ENCODE results near the gene GMIP. TPM values are rescaled to one million over a fixed set of nuclear protein-coding genes. Genes with fewer than 3 reads are reported as not detected.

Gene GMIP
- total RNA-seq, 1 donor from 2014 or later = 12.0 TPM

GRCh38 chr19:19633711-19634515 lies 9.5 kb downstream of the GMIP start:
- TF ChIP-seq, protein P1, sequence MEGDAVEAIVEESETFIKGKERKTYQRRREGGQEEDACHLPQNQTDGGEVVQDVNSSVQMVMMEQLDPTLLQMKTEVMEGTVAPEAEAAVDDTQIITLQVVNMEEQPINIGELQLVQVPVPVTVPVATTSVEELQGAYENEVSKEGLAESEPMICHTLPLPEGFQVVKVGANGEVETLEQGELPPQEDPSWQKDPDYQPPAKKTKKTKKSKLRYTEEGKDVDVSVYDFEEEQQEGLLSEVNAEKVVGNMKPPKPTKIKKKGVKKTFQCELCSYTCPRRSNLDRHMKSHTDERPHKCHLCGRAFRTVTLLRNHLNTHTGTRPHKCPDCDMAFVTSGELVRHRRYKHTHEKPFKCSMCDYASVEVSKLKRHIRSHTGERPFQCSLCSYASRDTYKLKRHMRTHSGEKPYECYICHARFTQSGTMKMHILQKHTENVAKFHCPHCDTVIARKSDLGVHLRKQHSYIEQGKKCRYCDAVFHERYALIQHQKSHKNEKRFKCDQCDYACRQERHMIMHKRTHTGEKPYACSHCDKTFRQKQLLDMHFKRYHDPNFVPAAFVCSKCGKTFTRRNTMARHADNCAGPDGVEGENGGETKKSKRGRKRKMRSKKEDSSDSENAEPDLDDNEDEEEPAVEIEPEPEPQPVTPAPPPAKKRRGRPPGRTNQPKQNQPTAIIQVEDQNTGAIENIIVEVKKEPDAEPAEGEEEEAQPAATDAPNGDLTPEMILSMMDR (IDR thresholded peaks at IDR 0.05) = no peak
- DNase-seq (ENCODE audit: extremely low spot score, unreplicated experiment) = no peak
- Mint-ChIP-seq H3K27ac (ENCODE audit: unreplicated experiment) (no peak overlapping the region), H3K4me3 (ENCODE audit: unreplicated experiment) (no peak overlapping the region), H3K9me3 (ENCODE audit: unreplicated experiment) (no peaks in the 10 kb centered on the region), H3K36me3 (ENCODE audit: unreplicated experiment) (peaks cover 18% of the 10 kb centered on the region), H3K27me3 (ENCODE audit: unreplicated experiment) (no peaks in the 10 kb centered on the region), H3K4me1 (ENCODE audit: unreplicated experiment) (no peaks in the 10 kb centered on the region)

GRCh38 chr19:19632661-19633060 lies 10.8 kb downstream of the GMIP start:
- peaks cover 18% of the 10 kb centered on the region for H3K36me3 Mint-ChIP-seq (ENCODE audit: unreplicated experiment)

DNA sequence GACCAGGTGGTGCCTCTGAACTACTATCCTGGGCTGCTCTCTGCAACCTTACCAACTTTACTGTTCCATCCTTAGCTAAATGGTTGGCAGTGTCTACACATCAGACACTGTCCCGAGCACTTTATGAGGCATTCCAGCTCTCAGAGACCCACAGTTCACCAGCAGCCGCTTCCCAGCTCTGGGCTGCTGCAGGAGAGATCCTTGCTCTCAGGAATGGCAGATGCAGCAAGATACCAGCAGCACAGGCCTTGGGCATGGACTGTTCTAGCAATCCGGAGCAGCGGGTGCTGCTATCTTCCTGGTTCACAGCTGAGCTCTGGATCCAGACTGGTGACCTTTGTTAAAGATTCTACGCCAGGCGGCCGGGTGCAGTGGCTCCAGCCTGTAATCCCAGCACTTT lies 12.1 kb downstream of the GMIP start:
- peaks cover 10% of the 10 kb centered on the region for H3K4me1 Mint-ChIP-seq (ENCODE audit: unreplicated experiment)
- H3K27ac Mint-ChIP-seq (ENCODE audit: unreplicated experiment) = no peak overlapping the region
- TF ChIP-seq, protein P1 (IDR thresholded peaks at IDR 0.05) = no peak
- no peak overlapping the region for H3K4me3 Mint-ChIP-seq (ENCODE audit: unreplicated experiment)
- H3K36me3 Mint-ChIP-seq (ENCODE audit: unreplicated experiment) = peaks cover 18% of the 10 kb centered on the region
- no peaks in the 10 kb centered on the region for H3K9me3 Mint-ChIP-seq (ENCODE audit: unreplicated experiment)
- no peak for DNase-seq (ENCODE audit: extremely low spot score, unreplicated experiment)
- H3K27me3 Mint-ChIP-seq (ENCODE audit: unreplicated experiment) = no peaks in the 10 kb centered on the region

More at GRCh38 chr19:19632661-19633060, 10.8 kb downstream of the GMIP start:
- H3K27ac Mint-ChIP-seq (ENCODE audit: unreplicated experiment) = no peak overlapping the region
- peaks cover 5% of the 10 kb centered on the region for H3K4me1 Mint-ChIP-seq (ENCODE audit: unreplicated experiment)
- no peak overlapping the region for H3K4me3 Mint-ChIP-seq (ENCODE audit: unreplicated experiment)
- H3K27me3 Mint-ChIP-seq (ENCODE audit: unreplicated experiment) = no peaks in the 10 kb centered on the region
- TF ChIP-seq, protein P1 (IDR thresholded peaks at IDR 0.05) = no peak
- H3K9me3 Mint-ChIP-seq (ENCODE audit: unreplicated experiment) = no peaks in the 10 kb centered on the region
- no peak for DNase-seq (ENCODE audit: extremely low spot score, unreplicated experiment)

GRCh38 chr19:19630426-19630825 lies 13.0 kb downstream of the GMIP start:
- H3K36me3 Mint-ChIP-seq (ENCODE audit: unreplicated experiment) = peaks cover 15% of the 10 kb centered on the region
- H3K27ac Mint-ChIP-seq (ENCODE audit: unreplicated experiment) = no peak overlapping the region
- no peaks in the 10 kb centered on the region for H3K9me3 Mint-ChIP-seq (ENCODE audit: unreplicated experiment)
- H3K27me3 Mint-ChIP-seq (ENCODE audit: unreplicated experiment) = no peaks in the 10 kb centered on the region
- H3K4me1 Mint-ChIP-seq (ENCODE audit: unreplicated experiment) = peaks cover 10% of the 10 kb centered on the region
- TF ChIP-seq, protein P1 (IDR thresholded peaks at IDR 0.05) = no peak
- no peak overlapping the region for H3K4me3 Mint-ChIP-seq (ENCODE audit: unreplicated experiment)
- no peak for DNase-seq (ENCODE audit: extremely low spot score, unreplicated experiment)

DNA sequence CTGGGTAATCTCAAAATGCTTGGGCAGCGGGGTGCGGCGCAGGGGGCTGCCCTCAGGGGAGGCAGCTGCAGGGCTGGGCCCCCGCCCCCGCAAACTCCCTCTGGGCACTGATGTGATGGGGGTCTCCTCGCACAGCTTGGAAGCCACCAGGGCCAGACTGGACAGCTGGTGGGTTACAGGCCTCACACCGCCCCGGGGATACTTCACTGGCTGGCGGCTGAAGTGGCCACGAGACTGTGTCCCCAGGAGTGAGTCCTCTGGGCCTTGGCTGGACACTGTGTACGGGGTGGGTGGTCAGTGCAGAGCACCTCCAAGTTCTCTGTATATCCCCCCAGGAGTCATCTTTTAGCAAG lies 13.4 kb downstream of the GMIP start:
- Mint-ChIP-seq H3K27me3 (ENCODE audit: unreplicated experiment) (no peaks in the 10 kb centered on the region), H3K4me1 (ENCODE audit: unreplicated experiment) (peaks cover 10% of the 10 kb centered on the region), H3K27ac (ENCODE audit: unreplicated experiment) (no peak overlapping the region), H3K9me3 (ENCODE audit: unreplicated experiment) (no peaks in the 10 kb centered on the region), H3K4me3 (ENCODE audit: unreplicated experiment) (no peak overlapping the region), H3K36me3 (ENCODE audit: unreplicated experiment) (peaks cover 15% of the 10 kb centered on the region)
- TF ChIP-seq, protein P1 (IDR thresholded peaks at IDR 0.05) = no peak
- DNase-seq (ENCODE audit: extremely low spot score, unreplicated experiment) = no peak

All from osteocyte (in vitro differentiated cells).